Tibial nerve (tissue), 4 donors: ENCODE data around the gene TAF10.
A peak's percentile ranks its signal among the peaks of the same experiment; 100 is the strongest.

Experiments
- EP300 ChIP-seq, 2 donors: sonication (generic); formaldehyde crosslinking; IDR thresholded peaks; one replicate each; pipeline ENCODE4 v1.6.1; 2017; ENCODE audit warnings: antibody characterized with exemption in 2 of 2, mild to moderate bottlenecking in 1 of 2
- POLR2A ChIP-seq, 2 donors: fragments of 450-650 bp; IDR thresholded peaks; one replicate each; pipeline ENCODE4 v1.6.1; 2017; ENCODE audit warnings: antibody characterized with exemption in 2 of 2, mild to moderate bottlenecking in 2 of 2, moderate library complexity in 2 of 2
- TF ChIP-seq, protein P1 (sequence below), 5 experiments: fragments of 200-600 bp in 3 of 5; fragments of 450-650 bp in 2 of 5; sonication (generic) in 3 of 5; IDR thresholded peaks; one replicate each; pipeline ENCODE4 v1.5.1; 2016 to 2019; ENCODE audit warnings: antibody characterized with exemption in 5 of 5, mild to moderate bottlenecking in 3 of 5, moderate library complexity in 2 of 5

DNA sequence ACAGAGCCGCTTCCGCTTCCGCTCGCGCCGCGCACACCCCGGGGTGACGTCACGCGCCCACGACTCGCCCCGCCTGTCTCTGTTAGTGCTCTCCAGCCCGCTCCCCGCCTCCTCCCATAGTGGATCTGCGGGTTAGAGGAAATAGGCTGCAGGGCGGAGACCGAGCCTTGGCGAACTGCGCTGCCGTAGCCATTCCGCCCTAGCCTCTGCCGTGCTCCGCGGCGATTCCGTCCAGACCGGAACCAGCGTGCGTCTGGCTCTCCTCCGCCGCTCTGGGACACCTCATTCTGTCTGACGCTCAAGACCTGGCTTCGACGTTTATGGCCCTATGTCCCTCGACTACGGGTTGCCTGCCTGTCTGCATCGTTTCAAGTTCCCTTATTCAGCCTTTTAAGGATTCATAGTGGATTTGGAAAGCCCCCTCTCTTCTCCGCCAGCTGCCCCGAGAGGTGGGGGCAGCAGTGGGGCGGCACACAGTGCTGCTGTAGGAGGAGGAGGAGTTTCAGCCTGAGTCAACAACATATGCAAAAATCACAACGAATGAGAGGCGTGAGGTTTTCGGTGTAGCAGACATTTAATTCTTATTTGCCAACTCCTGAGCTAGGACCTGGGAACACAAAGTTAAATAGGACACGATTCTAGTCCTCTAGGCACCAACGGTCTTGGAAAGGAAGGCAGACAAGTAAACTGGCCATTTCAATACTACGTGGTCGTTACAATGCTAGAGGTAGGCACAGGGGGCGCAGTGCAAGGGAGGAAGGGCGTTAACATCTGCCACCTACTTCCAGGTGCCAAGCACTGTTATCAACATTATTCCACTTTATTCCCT, at the start of gene TAF10:
- TF ChIP-seq POLR2A (IDR thresholded peaks at IDR 0.05): peak; percentile 94 to 98
- TF ChIP-seq, protein P1, sequence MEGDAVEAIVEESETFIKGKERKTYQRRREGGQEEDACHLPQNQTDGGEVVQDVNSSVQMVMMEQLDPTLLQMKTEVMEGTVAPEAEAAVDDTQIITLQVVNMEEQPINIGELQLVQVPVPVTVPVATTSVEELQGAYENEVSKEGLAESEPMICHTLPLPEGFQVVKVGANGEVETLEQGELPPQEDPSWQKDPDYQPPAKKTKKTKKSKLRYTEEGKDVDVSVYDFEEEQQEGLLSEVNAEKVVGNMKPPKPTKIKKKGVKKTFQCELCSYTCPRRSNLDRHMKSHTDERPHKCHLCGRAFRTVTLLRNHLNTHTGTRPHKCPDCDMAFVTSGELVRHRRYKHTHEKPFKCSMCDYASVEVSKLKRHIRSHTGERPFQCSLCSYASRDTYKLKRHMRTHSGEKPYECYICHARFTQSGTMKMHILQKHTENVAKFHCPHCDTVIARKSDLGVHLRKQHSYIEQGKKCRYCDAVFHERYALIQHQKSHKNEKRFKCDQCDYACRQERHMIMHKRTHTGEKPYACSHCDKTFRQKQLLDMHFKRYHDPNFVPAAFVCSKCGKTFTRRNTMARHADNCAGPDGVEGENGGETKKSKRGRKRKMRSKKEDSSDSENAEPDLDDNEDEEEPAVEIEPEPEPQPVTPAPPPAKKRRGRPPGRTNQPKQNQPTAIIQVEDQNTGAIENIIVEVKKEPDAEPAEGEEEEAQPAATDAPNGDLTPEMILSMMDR (IDR thresholded peaks at IDR 0.05): peak; percentile 21 to 45 (median 38)
- peak; percentile 63 to 99 for TF ChIP-seq EP300 (IDR thresholded peaks at IDR 0.05)
